Measurements from ENCODE around the gene PBX4.

The PBX4 gene

DNA sequence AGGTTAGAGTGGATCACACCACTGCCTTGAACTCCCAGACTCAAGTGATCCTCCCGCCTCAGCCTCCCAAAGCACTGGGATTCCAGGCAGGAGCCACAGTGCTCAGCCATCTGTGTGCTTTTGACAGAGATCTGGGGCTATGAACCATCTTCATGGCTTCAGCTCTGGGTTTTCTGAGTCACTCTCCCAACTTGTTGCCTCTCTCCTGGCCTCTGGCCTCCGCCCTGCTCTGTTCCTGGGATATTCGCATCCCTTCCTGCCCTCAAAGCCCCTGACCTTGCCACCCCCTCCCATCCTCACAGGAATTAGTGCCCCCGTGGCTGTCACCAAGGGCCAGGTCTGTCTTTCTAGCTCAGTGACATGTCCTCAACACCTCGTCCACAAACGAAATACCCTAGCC is 30.7 kb upstream of the PBX4 start:
- no peak for DNase-seq

DNA sequence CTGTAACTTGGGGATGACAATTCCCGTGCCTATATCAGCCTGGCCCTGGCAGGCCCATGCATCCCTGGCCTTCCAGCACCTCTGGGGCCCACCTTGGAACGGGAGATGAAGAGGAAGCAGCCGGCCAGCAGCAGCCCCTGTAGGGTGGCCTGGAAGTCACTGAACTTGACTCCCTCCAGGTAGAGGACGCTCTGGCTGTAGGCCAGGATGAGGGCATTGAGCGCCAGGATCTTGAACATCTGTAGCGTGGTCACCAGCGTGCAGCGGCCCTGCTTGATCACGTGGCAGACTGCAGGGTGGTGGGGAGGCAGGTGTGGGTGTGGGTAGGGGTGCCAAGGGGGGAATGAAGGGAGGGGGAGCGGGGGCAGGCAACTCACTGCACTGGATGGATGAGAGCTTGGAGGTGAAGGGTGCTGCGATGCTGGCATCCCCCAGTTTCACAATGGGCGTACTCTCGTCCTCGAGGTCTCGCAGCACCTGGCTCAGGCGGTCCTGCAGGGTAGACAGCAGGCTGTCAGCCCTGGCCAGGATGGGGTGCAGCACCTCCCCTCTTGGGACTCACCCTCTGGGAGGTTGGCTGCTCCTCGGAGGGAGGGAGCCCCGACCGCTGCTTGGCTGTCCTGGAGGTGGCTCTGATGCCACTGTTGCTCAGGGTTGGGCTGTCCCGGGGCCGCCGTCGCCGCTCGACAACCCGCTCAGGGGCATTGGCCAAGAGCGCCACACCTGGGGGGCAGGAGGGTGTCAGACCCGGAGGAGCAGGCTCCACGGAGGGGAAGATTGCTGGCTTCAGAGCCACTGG is 28.7 kb upstream of the PBX4 start:
- DNase-seq, result no peak

DNA sequence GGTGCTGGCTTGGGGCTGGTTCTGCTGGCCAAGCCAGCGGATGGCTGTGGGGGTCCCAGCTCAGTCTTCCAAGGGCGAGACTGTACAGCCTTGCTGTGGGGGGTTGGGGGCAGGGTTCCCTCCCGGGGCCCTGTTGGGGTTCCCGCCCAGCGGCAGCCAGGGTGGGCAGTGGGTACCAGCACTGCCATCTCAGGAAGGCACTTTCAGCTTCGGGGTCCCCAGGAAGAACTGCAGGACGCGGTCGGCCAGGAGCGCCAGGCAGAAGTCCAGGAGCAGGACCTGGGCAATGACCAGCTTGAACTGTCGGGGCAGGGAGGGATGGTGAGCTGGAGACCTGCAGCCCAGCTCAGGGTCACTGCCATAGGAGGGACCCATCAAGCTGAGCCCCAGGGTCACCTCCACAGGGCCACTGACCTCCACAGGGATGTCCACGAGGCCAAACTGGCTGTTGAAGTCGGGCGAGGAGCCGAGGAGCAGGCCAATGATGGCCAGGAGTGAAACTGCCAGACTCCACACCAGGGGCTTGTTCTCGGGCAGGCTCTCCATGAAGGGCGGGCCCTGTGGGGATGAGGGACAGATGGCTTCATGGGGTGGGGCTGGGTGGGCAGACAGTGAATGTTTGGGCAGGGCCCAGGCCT is 26.9 kb upstream of the PBX4 start:
- DNase-seq, result no peak

DNA sequence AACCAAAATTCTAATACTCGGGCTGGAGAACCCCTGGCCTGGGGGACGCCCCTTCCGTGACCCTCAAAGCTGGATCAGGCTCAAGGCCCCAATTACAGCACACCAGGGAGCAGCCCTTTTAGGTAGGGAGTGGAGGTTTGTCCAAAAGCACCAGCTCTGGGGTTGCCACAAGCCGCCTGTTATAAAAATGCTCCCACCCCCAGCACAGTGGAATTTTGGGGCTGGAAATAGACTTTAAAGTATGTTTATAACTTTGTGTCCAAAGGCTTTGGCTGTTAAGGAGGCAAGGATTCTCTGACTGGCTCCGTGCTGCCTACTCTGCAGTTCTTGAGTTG is 25.5 kb upstream of the PBX4 start:
- no peak for DNase-seq

DNA sequence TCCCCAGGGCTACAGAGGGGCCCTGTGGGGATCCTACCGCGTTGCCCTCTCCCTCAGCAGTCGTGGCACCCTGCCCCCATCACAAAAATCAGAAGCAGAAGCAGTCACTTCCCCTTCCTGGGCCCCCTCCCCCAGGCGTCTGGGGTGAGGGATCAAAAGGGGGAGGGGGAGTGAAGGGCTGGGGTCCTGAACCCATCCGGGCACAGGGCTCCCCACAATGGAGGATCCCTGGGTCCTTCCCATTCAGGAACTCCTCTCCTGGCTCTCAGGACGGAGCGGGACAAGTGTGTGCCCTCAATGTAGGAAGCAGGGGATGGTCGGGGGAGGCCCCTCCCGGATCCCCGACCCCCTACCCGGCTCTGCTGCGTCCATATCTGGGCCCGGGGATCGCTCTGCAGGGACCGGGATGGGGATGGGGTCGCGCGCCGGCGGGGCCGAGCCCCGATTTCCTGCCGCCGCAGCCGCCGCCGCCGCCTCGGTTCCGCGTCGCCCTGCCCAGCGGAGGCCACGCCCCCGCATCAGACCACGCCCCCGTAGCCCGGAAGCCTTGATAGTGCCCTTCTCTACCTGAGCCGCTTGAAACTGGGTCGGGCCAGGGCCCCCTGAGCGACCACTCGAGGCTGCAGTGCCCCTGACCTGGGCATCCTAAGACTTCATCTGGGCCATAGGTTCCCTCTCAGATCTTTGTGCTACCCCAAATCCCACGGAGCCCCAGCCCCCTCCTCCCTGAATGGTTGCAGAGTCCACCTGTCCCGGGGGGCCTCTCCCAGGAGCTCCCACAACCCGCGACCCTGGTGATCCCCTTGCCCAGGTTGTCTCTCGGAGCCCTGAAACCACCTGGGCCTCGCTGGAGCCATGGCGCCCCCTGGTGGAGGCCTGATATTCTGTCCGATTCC is 24.9 kb upstream of the PBX4 start, which contains the start of gene GMIP:
Gene GMIP (minus strand): TSS at position 500 of the 896 bp plus-strand sequence. CDS start 128 bp downstream, at position 372.
- DNase-seq, result peak; percentile 43

DNA sequence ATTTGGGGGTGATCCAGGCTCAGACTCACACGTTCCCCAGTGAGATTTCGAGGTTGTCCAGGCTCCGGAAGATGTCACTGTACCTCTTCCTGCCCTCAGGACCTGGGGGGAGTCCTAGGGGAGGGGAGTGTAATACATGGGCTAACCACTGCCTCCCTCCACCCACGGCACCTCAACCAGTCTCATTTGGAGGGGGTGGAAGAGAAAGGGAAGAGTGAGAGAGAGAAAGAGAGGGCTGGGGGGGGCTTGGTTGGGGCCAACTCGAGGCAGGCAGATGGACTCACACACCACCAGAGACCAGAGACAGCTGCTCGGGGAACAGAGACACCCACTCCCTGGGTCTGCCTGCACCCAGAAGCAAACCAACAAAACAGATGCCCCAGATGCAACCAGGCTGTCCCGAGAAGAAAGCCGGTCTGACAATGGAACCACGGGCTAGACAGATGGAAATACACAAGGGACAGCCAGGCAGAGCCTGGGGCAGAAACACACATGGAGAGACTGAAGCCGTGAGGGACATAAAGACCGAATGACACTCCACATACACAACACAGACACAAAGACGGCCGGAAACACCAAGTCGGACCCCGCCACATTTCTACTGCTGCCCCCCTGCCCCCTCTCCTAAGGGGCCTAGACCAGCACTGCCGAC is 24.1 kb upstream of the PBX4 start:
- no peak for DNase-seq

DNA sequence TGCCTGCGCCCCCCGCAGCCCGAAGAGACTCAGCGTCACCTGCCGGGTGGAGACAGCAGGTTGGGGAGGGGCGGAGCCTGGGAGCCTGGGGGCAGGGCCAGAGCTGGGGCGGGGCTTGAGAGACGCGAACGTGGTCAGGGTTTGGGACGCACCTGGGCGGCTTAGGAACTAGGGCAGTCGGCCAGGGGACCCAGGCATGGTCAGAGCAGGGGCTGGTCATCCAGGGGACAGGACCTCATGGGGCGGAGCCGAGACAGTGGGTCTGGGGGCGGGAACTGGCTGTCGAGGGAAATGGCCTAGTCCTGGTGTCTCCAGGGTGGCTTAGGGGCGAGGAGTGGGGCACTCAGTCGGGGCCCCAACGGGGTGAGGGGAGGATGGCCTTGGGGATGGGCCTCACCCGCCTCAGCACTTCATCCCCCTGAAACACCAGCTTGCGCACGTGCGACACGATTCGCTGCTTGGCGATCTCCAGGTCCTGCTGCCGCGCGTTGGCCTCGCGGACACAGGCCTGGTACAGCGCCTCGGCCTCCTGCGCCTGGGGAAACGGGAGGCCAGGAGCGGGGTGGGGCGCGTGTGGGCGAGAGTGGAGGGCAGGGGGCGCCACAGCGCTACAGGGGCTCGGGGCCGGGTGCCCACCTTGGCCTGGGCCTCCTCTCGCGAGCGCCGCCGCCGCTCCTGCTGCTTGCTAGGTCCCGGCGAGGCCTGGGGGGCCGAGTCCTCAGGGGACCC is 19.2 kb upstream of the PBX4 start:
- DNase-seq, result no peak

DNA sequence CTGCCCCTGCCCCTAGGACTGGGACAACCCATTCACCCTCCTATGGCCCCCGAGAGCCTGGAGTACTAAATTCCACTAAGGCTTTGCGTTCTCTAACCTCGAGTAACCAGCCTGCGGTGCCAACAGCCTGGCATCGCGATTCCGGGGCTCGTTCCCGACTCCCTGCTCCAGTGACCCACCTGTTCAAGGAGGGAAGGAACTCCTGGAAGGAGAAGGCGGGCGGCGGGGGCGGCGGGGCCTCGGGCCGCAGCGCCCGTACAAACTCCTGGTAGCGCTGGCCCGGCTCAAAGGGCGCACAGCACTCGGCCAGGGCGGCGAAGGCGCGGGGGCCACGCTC is 18.7 kb upstream of the PBX4 start:
- DNase-seq, result no peak

DNA sequence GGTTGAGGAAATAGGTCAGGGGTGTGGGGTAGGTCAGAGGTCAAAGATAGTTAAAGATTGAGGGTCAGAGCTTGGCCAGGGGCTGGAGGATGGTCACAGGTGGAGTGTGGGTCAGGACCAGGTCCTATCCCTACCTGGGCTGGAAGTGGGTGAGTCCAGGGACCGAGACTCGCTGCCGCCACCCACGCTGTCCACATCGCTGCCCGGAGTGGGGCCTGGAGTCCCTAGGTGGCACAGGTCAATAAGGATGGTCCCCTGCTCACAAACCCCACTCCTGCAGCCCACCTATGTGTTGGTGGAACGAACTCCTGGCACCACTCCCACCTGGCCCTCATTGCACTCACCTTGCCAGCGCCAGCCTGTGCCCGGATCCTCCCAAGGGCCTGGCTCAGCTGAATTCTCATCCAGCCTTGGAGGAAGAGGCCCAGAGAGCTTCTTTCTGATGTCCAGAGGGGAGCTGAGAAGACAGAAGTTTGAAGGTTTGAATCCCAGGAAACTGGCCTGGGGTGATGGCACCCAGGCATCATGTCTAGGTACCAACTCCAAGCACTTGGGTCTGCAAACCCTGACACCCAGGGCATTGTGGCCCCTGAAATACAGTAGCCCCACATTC is 18.2 kb upstream of the PBX4 start:
- no peak for DNase-seq

DNA sequence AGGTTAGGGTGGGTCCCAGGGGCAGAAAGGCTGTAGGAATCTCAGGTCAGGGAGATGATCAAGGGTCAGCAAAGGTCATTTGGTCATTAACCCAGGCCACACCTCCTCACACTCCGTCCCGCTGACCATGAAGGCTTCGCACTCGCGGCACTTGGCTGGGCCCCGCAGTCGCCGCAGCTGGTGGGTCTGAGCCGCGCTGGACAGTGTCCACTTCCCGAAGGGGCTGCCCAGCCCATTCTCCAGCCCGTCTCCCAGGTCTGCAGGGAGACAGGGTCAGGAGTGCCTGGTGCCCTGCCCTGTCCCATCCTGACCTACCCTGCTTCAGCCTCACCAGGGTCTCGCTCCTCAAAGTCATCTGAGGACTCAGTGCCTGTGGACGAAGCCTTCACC is 16.8 kb upstream of the PBX4 start:
- no peak for DNase-seq

DNA sequence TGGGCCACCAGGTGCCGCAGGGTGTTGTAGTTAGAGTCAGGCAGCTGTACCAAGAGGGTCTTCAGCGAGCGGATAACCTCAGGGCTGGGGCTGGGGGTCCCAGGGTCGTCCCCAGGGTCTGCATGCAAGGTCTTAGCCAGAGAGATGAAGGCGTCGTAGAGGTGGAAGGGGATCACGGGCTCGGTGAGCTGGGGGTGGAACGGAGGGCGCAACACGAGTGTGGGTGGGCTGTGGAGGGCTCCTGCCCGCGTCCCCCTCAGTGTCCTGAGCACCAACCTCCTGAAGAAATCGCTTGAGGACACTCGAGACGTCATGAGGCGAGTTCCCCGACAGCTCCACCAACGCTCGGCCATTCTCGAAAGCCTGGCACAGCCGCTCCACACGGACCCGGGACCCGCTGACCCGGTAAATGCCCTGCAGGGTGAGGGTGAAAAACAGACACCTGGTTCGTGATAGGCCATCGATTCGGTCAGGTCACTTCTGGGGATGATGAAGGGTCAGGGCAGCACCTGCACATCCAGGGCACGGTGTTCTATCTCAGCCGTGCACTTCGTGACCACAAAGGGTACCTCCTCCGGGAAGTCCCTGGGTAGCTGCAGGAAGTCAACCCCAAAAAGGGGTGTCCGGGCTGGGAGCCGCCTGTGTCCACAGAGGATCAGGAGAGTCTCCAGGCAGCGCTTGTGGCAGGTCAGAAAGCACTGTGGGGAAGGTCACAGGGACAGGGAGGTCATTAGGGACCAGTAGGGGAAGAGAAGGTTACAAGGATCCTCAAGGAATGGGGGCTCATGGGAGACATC is 16.2 kb upstream of the PBX4 start:
- no peak for DNase-seq

DNA sequence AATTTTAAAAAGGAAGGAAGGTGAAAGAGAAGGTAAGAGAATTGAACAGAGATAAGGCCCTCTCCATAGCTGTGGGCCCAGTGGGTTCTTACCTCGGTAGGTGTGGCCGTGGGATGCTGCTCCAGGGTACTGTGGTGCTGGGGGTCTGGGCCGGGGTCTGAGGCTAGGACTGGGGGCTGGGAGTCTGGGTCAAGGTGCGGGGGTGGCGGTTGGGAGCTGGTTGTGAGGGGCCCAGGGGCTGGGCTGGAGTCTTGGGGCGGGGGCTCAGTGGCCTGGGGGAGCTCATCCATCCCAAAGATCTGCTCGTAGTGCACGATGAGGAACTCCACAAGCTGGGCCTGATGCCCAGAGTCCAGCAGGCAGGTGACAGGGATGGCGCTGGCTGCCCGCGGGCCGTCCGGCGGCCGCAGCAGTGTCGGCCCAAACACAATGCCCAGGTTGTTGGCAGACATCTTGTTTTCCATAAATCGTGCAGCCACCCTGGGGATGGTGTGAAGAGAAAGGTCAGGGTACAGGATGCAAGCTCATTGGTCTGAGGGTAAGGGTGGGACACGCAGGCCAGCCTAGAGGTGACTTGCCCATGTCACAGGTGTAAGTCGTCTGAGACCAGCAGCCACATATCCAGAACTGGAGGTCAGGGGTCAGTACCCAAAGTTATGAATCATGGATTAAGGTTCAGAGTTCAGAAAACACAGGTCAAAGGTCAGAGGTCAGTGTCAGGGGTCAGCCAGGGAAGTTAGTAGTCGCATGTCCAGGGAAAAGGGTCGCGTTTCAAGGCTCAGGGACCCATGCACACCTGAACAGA is 15.4 kb upstream of the PBX4 start:
- DNase-seq, result no peak

DNA sequence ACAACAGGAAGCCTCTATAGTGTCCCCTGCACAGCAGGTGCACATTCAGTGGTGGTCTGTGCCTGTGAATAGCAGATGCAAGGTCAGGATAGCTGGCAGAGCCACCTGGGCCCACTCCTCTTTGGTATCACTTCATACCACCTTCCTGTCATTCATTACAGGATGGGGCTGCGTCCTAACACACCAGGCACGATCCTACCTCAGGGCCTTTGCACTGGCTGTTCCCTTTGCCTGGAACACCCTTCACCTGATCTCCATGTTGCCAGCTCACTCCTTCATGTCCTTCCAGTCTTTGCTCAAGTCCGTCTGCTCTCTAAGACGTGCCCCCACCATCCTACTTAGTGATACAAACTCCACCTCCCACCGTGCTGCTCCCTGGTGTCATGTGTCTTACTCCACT is 14.2 kb upstream of the PBX4 start:
- no peak for DNase-seq

DNA sequence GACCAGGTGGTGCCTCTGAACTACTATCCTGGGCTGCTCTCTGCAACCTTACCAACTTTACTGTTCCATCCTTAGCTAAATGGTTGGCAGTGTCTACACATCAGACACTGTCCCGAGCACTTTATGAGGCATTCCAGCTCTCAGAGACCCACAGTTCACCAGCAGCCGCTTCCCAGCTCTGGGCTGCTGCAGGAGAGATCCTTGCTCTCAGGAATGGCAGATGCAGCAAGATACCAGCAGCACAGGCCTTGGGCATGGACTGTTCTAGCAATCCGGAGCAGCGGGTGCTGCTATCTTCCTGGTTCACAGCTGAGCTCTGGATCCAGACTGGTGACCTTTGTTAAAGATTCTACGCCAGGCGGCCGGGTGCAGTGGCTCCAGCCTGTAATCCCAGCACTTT is 12.9 kb upstream of the PBX4 start:
- DNase-seq, result no peak

DNA sequence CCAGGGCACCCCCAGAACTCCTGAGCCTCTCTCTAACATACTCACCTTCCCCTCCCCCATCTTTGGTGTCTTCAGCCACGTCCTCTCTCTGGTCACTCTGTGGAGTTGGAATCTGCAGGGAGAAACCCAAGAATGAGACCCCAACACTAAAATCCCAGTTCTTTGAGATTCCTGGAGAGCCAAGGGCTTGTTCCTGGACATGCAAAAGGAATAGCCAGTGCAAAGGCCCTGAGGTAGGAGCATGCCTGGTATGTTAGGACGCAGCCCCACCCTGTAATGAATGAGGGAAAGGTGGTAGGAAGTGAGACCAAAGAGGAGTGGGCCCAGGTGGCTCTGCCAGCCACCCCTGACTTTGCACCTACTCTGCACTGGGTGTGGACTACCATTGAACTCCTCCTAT is 11.9 kb upstream of the PBX4 start:
- DNase-seq, result no peak

DNA sequence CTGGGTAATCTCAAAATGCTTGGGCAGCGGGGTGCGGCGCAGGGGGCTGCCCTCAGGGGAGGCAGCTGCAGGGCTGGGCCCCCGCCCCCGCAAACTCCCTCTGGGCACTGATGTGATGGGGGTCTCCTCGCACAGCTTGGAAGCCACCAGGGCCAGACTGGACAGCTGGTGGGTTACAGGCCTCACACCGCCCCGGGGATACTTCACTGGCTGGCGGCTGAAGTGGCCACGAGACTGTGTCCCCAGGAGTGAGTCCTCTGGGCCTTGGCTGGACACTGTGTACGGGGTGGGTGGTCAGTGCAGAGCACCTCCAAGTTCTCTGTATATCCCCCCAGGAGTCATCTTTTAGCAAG is 11.6 kb upstream of the PBX4 start:
- DNase-seq, result no peak

DNA sequence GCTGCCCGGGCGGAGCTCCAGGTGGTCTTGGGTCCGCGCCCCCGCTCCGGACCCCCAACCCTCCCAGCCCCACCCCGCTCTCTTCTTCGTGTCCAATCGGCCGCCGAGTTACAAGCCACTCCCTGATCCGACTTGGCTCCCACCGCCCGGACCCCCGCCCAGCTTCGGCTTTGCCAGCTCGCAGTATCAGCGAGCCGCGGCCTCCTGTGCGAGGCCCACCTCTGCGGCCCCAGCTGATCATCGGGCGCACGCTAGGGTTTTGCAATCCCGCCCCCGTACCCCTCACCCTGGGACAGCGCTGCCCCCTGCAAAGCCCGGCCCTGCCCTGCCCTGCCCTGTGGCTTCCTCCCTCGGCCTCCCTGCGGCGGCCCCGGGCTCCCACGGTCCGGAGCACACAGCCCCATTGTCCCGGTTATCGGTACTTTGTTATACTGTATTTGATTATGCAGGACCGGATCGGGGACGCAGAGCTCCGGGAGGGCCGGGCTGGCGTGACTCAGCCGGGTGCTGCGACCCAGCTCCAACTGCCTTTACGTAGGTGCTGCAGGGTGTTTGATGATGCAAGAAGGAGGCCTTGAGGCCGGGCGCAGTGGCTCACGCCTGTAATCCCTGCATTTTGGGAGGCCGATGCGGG is 10.1 kb upstream of the PBX4 start:
- peak; percentile 5 for DNase-seq

DNA sequence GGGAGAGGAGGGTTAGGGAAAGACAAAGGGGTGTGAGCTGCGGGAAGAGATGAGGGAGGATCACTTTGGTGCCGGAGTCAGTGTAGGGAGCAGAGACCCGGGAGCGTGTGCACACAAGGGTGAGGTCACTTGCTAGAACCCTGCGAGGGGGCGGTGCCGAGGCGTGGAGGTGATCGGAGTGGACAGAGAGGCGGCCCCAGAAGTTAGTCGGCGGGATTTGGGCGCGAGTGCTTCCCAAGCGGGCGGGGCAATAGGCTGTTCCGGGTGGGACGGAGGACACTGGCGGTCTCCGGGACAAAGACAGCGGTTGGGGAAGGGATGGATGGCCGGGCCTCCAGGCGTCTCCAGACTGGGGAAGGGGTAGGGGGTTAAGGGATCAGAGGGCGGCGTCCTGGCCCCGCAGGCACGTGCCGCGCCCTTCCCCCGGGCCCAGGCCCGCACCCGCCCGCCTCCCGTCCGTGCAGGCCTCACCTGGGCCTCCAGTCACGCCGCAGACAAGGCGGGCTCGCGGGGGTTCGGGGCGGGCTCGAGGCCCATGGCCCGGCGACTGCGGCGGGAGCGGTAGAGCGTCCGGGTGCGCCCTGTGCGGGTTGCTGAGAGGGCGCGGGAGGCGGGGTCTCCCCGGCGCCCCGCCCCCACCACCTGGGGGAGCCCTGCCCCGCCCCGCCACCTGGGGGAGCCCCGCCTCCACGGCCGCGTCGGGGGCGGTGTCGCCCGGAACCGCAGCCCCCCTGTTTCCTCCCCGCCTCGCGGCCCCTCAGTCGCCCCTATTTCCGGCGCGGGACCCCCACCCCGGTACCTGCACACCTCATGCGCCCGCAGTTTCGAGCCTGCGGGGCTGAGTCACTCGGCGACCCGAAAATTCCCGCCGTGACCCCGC is 9.4 kb upstream of the PBX4 start, which contains the start of gene LPAR2:
Gene LPAR2 (minus strand): TSS at position 600 of the 880 bp plus-strand sequence. CDS start 945 bp downstream, outside the sequence.
- DNase-seq, result no peak

All from fibroblast of skin of scalp (primary cell).